ENCODE measurements around the gene BMX.

BMX gene

GRCh38 chrX:15570145-15570544 is 69.5 kb downstream of the BMX start:
- no peak for DNase-seq (ENCODE audit: low spot score)

- DNase-seq (ENCODE audit: low spot score) = no peak
Measured at GRCh38 chrX:15574017-15574416, 73.4 kb downstream of the BMX start.

GRCh38 chrX:15576019-15576418 is 75.4 kb downstream of the BMX start:
- DNase-seq (ENCODE audit: low spot score) = no peak

GRCh38 chrX:15579778-15580747 is 79.5 kb downstream of the BMX start:
- no peak for DNase-seq (ENCODE audit: low spot score)

GRCh38 chrX:15594371-15594770 is 93.8 kb downstream of the BMX start:
- no peak for DNase-seq (ENCODE audit: low spot score)

GRCh38 chrX:15598026-15598425 is 97.4 kb downstream of the BMX start:
- no peak for DNase-seq (ENCODE audit: low spot score)

- no peak for DNase-seq (ENCODE audit: low spot score)
Measured at GRCh38 chrX:15599461-15599860, 98.9 kb downstream of the BMX start.

GRCh38 chrX:15600049-15600448 is 99.4 kb downstream of the BMX start:
- DNase-seq (ENCODE audit: low spot score) = no peak

GRCh38 chrX:15600745-15601144 is 100.1 kb downstream of the BMX start, which contains the start of gene ACE2:
TSS of gene ACE2 (minus strand) at chrX:15600960. CDS start at chrX:15600911, 49 bp downstream.
- DNase-seq (ENCODE audit: low spot score) = no peak

- no peak for DNase-seq (ENCODE audit: low spot score)
Measured at GRCh38 chrX:15601932-15602331, 101.3 kb downstream of the BMX start.

- no peak for DNase-seq (ENCODE audit: low spot score)
Measured at GRCh38 chrX:15602761-15603160, 102.2 kb downstream of the BMX start.

- no peak for DNase-seq (ENCODE audit: low spot score)
Measured at GRCh38 chrX:15605226-15605625, 104.6 kb downstream of the BMX start.
